NCI-H2107 (cell line): ENCODE results near the gene AKAP1.

Experiments
- DNase-seq: peaks from one replicate; lab custom pipeline; 2025; lab: John Stamatoyannopoulos, UW

Gene AKAP1

DNA sequence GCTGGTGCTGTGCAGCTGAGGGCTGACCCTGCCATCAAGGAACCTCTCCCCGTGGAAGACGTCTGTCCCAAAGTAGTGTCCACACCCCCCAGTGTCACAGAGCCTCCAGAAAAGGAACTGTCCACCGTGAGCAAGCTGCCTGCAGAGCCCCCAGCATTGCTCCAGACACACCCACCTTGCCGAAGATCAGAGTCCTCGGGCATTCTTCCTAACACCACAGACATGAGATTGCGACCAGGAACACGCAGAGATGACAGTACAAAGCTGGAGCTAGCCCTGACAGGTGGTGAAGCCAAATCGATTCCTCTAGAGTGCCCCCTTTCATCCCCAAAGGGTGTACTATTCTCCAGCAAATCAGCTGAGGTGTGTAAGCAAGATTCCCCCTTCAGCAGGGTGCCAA, 20.5 kb downstream of the AKAP1 start:
- no peak for DNase-seq

DNA sequence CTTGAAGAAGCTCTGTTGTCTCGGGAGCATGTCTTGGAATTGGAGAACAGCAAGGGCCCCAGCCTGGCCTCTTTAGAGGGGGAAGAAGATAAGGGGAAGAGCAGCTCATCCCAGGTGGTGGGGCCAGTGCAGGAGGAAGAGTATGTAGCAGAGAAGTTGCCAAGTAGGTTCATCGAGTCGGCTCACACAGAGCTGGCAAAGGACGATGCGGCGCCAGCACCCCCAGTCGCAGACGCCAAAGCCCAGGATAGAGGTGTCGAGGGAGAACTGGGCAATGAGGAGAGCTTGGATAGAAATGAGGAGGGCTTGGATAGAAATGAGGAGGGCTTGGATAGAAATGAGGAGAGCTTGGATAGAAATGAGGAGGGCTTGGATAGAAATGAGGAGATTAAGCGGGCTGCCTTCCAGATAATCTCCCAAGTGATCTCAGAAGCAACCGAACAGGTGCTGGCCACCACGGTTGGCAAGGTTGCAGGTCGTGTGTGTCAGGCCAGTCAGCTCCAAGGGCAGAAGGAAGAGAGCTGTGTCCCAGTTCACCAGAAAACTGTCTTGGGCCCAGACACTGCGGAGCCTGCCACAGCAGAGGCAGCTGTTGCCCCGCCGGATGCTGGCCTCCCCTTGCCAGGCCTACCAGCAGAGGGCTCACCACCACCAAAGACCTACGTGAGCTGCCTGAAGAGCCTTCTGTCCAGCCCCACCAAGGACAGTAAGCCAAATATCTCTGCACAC, 21.2 kb downstream of the AKAP1 start:
- DNase-seq = no peak

DNA sequence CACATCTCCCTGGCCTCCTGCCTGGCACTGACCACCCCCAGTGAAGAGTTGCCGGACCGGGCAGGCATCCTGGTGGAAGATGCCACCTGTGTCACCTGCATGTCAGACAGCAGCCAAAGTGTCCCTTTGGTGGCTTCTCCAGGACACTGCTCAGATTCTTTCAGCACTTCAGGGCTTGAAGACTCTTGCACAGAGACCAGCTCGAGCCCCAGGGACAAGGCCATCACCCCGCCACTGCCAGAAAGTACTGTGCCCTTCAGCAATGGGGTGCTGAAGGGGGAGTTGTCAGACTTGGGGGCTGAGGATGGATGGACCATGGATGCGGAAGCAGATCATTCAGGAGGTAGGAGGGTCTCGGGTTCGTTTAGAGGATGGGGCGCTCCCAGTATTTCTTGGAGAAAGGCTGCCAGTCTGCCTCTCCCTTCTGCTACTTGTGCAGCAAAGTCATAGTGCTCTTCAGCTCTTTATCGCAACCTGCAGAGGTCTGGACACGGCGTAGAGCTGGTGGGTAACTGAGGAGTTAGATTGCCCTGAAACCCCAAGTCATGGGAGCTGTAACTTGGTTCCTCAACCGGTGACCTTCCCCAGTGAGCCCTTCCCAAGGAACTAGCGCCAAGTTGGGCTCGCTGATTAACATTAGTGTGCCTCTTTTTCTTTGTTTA, 21.9 kb downstream of the AKAP1 start:
- no peak for DNase-seq

DNA sequence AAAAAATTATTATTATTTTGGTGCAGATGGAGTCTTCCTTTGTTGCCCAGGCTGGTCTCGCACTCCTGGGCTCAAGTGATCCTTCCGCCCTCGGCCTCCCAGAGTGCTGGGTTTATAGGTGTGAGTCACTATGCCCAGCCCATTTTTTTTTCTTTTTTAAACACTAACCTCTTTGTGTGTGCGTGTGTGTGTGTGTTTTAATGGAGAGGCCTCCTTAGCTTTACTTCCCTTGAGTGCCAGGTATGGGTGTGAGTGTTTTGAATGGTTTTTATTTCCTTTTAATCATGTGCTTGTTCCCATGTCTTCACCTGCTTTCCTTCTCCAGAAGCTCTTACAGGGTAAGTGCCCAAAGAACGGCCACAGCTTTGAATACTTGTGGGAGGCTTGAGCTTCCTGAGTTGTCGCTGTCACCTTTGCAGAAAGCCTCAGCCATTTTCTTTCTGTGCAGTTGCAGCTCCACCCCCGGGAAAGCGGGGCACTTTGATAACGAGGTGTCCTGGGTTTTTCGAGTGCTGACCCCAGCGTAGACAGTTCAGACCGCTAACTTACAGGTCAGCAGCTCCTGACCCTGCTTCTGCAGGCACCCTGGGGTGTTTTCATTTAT, 22.6 kb downstream of the AKAP1 start:
- peak; percentile 68 for DNase-seq

DNA sequence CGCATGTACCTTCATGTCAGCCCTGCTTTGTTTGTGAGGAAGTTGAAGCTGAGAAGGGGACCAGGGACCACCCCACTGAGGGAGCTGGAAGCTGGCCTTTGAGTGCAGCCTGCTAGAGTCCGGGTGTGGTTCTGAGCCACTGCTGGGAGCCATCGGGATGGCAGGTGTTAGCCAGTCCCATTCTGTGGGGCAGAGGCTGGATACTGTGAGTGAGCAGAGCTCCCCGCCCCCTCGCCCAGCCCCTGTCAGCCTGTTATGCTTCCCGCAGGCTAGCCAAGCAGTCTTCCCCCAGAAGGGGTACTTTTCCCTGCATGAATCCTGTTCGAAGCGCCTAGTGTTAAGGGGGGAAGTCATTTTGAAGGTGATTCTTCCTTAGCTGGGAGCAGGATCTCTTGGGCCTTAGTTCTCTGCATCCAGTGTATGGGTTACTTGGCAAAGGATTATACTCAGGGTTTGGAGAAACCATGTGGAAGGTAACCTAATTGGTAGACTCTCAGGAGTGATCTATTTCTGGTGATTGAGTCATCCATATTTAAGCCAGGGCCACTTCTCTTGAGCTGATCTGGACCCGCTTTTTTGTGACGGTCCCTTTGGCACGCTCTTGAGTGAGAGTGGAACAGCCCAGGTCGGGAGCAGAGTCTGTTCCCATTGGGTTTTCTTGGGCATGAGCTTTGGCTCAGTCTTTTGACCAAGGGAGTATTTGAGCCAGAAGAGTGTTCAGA, 23.8 kb downstream of the AKAP1 start:
- DNase-seq = no peak

- DNase-seq = no peak
These were observed 24.5 kb downstream of the AKAP1 start for GRCh38 chr17:57109393-57110151.

DNA sequence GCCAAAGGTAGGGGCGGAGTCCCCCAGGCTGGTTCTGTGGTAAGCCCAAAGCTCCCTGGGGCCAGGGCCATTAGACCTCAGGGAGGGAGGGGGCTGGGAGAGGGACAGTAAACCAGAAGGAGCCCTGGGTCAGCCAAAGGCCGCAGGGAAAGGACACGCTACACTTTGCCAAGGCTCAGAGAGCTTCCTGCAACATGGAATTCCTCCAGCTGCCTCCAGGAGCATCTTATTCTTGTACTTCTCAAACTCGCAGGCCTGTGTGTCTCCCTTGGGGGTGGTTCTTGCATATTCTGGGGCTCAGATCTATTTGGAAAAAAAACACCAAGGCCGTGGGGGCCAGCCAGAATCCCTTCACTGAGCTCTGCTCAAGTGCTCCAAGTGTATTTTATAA, 25.1 kb downstream of the AKAP1 start:
- no peak for DNase-seq

DNA sequence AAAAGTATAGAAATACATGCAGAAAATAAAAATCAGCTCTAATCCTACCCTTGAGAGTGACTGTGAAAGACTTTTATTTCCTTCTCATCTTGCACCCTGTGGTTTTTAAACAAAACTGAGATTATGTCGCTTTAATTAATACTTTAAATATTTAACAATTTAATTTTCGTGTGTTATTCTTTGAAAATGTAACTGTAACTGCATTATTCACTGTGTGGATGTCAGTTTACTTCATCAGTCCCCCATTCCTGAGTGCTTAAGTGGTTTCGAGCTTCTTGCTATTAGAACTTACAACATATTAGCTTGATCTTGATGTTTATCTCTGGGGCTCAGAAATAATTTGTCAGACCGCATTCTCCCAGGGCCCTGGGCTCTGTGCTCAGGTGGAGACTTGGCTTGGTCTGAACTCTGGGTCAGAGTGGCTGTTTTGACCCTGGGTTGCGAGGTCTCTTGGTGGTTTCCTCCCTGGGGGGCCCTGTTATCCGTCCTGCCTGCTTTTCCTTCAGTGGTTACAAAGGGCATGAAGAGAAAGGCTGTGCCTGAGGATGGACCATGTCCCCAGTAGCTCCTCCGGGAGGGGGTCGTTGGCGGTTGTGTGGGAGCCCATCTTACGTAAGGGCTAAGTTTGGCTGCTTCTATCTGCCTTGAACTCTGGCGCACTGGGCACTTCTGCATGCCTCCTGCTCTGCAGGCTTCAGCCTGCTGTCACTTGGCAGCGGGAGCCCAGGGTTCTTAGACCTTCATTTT, 25.7 kb downstream of the AKAP1 start:
- DNase-seq = no peak

DNA sequence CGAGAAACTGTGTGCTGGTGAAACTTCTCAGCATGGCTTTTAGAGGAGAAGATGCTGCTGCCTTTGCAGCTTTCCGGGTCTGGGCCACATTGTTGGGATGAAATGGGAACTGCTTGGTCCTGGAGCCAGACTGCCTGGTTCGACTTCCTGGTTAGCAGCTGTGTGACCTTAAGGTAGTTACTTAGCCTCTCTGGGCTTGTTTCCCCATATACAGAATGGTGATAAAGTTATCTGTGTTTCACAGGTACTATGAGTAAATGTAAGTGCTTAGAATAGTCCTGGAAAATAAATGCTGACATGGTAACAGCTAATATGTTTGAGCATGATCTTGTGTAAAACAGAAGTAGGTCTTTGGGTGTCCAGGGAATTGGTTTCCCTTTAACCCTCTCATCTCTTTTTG, 26.3 kb downstream of the AKAP1 start:
- no peak for DNase-seq

GRCh38 chr17:57113011-57113410, 28.0 kb downstream of the AKAP1 start:
- no peak for DNase-seq

GRCh38 chr17:57113656-57114055, 28.6 kb downstream of the AKAP1 start:
- DNase-seq = no peak

DNA sequence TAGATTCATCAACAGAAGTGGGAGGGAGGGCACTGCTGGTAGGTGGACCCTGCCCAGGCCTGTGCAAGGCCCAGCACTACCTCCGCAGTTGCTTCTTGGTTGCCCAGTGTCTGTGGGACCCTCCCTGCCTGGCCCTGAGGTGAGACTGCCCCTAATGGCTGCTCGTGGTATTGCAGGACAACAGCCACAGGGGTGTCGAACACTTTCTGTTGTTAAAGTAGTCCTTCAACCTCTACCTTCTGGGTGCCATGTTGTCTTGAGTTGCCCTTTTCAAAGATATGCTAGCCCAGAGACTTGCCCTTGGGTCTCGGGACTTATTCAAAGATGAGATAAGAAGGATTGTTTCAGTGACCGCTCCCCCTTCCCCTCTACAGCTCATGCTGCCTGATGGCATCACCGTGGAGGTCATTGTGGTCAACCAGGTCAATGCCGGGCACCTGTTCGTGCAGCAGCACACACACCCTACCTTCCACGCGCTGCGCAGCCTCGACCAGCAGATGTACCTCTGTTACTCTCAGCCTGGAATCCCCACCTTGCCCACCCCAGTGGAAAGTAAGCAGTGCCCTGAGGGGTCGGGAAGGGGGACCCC, 29.1 kb downstream of the AKAP1 start:
- no peak for DNase-seq

- no peak for DNase-seq
These were observed 30.3 kb downstream of the AKAP1 start for GRCh38 chr17:57115377-57115776.

GRCh38 chr17:57115916-57116315, 30.9 kb downstream of the AKAP1 start:
- no peak for DNase-seq

DNA sequence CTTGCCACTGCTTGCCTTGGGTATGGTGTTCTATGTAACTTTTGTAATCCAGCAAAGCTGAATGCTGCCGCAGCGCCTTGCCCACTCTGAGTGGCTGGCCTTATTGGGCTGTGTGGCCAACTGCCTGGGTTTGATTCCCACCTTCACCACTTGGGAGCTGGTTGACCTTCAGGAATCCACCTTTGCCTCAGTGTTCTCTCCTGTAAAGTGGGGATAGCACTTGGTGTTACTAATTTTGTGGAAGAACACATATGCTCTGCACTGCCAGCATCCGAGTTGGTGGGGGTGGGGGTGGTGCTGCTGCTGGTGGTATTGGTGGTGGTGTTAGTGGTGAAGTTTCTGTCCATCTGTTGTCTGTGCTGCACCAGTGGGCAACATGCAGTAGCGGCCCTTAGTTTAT, 32.8 kb downstream of the AKAP1 start:
- no peak for DNase-seq

DNA sequence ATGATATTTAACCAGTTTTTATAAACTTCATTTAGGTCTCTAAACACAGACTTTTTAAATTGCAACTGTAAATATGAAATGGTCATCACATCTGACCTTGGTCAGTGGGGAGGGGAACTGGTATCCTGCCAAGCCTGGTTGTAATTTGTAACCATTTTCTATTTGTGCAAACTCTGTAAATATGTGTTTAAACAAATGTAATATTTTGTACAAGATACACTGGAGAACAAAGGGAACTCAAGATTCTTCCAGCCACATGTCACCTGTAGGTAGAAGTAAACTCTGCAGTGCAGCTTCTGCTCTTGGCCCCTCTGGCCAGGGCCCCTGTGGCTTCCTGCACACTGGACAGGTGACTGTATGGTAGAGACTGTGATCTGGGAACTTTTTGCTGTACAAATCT, 35.8 kb downstream of the AKAP1 start:
- DNase-seq = no peak

GRCh38 chr17:57121308-57122042, 36.4 kb downstream of the AKAP1 start:
- no peak for DNase-seq

- DNase-seq = no peak
These were observed 39.0 kb downstream of the AKAP1 start for GRCh38 chr17:57124053-57124452.

GRCh38 chr17:57125406-57125805, 40.4 kb downstream of the AKAP1 start:
- DNase-seq = no peak

GRCh38 chr17:57125866-57126265, 40.8 kb downstream of the AKAP1 start:
- no peak for DNase-seq
